Progenitor cell of endocrine pancreas (in vitro differentiated cells): ENCODE data around the gene ZNF408. TPM values are rescaled to one million over a fixed set of nuclear protein-coding genes. Genes with fewer than 3 reads are reported as not detected.

Experiments used
- DNase-seq: peaks from one replicate; pipeline ENCODE4 v3.0.0; 2021; ENCODE audit warnings: low spot score; ENCODE audit not compliant: unreplicated experiment
- H3K27ac Mint-ChIP-seq: 2 replicates; pipeline ENCODE4 v1.8.0; 2021; ENCODE audit warnings: mild to moderate bottlenecking, moderate library complexity, mixed read lengths
- H3K27me3 Mint-ChIP-seq: 2 replicates; pipeline ENCODE4 v1.8.0; 2021; ENCODE audit warnings: mixed read lengths
- H3K36me3 Mint-ChIP-seq: 2 replicates; pipeline ENCODE4 v1.8.0; 2022; ENCODE audit warnings: mixed read lengths; ENCODE audit not compliant: insufficient read depth
- H3K4me1 Mint-ChIP-seq: 2 replicates; pipeline ENCODE4 v1.8.0; 2021; ENCODE audit warnings: low read depth, mixed read lengths
- H3K4me3 Mint-ChIP-seq: 2 replicates; pipeline ENCODE4 v1.8.0; 2021; ENCODE audit warnings: low read depth, mild to moderate bottlenecking, moderate library complexity, mixed read lengths
- H3K9me3 Mint-ChIP-seq: 2 replicates; pipeline ENCODE4 v1.8.0; 2021; ENCODE audit warnings: low read depth, mixed read lengths
- total RNA-seq: library from RNA; stranded (reverse); gene quantifications from 2 replicates; pipeline ENCODE4 v1.2.1, GENCODE V29; 2021
- TF ChIP-seq, protein P1 (sequence below): fragments of 200-600 bp; sonication (generic); IDR thresholded peaks from one replicate; pipeline ENCODE4 v1.5.0; 2021; ENCODE audit warnings: antibody characterized with exemption, mild to moderate bottlenecking; ENCODE audit not compliant: unreplicated experiment

The ZNF408 gene
- total RNA-seq, 1 donor from 2014 or later: 11.6 TPM

DNA sequence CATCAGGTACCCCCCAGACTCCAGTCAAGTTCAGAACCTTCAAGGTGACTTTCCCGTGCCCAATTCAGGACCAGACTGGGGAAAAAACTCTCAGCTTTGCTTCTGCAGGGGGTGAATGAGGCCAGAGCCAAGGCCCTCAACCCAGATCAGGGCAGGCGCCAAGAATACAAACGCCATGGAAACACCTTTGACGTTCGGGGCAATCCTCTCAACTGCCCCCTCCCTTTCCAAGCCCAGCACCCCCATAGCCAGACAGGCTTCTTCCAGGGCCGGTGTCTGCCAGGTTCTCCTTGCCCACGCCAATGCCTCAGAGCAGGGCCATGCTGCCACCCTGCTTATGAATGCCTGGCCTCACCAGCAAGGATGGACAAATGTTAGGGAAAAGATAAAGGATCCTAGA is 6.2 kb upstream of the ZNF408 start:
- Mint-ChIP-seq H3K4me1 (peaks cover 6% of the 10 kb centered on the region), H3K9me3 (no peaks in the 10 kb centered on the region), H3K36me3 (peaks cover 6% of the 10 kb centered on the region), H3K27ac (no peak overlapping the region), H3K27me3 (no peaks in the 10 kb centered on the region), H3K4me3 (no peak overlapping the region)
- no peak for DNase-seq
- TF ChIP-seq, protein P1, sequence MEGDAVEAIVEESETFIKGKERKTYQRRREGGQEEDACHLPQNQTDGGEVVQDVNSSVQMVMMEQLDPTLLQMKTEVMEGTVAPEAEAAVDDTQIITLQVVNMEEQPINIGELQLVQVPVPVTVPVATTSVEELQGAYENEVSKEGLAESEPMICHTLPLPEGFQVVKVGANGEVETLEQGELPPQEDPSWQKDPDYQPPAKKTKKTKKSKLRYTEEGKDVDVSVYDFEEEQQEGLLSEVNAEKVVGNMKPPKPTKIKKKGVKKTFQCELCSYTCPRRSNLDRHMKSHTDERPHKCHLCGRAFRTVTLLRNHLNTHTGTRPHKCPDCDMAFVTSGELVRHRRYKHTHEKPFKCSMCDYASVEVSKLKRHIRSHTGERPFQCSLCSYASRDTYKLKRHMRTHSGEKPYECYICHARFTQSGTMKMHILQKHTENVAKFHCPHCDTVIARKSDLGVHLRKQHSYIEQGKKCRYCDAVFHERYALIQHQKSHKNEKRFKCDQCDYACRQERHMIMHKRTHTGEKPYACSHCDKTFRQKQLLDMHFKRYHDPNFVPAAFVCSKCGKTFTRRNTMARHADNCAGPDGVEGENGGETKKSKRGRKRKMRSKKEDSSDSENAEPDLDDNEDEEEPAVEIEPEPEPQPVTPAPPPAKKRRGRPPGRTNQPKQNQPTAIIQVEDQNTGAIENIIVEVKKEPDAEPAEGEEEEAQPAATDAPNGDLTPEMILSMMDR: no peak

DNA sequence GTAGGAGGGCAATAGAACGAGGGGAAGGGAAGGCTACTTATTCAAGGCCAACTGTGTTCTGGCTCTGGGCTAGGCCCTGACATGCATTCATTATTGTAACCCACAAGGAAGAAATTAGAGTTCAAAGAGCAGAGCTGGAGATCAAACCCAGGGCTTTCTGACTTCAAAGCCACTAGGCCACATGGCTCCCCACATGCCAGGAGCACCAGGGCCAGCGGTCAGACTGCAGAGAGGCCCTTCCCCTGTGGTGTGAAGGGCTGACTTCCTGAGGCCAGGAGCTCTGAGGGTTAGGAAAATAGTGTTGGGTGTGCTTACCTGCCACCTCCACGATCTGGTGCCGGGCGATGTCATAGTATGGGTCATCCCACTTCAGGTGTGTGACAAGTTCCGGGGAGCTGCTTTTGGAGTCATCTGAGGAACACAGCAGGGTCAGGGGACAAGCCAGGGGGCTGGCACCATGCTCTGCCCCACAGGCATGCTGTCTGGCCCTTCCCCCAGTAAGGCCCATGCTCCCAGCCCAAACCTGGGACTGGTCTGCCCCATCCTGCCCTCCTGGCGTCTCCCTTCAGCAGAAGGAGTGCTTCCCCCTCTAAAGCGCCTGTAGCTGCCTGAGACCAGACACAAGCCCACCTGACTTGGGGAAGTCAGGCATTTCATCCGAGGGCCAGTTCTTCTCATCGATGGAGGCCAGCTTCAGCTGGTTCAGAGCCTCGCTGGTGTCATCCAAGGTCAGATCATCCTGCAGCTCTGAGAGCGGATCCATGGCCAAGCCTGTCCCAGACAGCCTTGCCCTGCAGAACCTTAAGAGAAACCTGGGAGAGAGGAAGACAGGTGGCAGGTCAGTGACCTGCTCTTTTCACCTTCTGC is 5.3 kb upstream of the ZNF408 start:
- peaks cover 10% of the 10 kb centered on the region for H3K4me1 Mint-ChIP-seq
- H3K27ac Mint-ChIP-seq: no peak overlapping the region
- no peaks in the 10 kb centered on the region for H3K27me3 Mint-ChIP-seq
- no peak for DNase-seq
- no peak overlapping the region for H3K4me3 Mint-ChIP-seq
- H3K9me3 Mint-ChIP-seq: no peaks in the 10 kb centered on the region
- TF ChIP-seq, protein P1: no peak
- H3K36me3 Mint-ChIP-seq: peaks cover 5% of the 10 kb centered on the region

DNA sequence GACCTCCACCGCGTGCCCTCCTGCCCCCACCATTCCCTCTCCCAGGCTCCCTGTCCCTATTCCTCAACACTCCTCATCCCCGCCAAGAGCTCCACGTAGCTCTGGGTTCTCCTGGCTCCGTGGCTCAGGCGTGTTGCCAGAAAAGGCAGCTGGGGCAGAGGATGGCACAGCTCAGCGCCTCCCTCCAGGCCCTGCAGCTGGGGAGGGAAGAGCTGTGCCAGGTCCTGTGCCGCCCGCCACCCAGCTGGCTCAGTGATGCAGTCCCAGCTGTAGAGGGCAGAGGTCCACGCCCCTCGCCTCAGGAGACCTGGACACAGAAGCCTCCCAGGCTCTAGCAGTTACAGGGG is 4.6 kb upstream of the ZNF408 start:
- no peaks in the 10 kb centered on the region for H3K27me3 Mint-ChIP-seq
- peaks cover 3% of the 10 kb centered on the region for H3K36me3 Mint-ChIP-seq
- no peak overlapping the region for H3K4me3 Mint-ChIP-seq
- no peak for DNase-seq
- H3K9me3 Mint-ChIP-seq: no peaks in the 10 kb centered on the region
- no peak overlapping the region for H3K27ac Mint-ChIP-seq
- TF ChIP-seq, protein P1: no peak
- peaks cover 10% of the 10 kb centered on the region for H3K4me1 Mint-ChIP-seq

DNA sequence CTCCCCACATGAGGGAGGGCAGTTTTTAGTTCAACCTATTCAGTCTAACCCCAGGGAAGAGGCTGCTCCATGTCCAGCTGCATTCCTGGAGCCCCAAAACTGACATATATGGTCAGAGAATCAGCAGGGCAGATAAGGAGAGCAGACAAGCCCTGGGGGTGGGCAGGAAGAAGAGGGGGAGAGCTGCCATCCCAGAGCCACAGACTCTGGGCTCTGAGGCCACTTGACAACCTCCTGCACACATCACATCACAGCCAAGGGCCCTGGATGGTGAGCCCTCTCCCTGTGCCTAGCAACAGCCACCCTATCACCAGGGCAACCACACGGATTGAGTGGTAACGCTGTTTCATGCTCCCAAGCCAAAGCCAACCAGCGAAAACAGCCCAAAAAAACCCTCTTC is 3.5 kb upstream of the ZNF408 start:
- peaks cover 16% of the 10 kb centered on the region for H3K4me1 Mint-ChIP-seq
- H3K27ac Mint-ChIP-seq: peak overlapping the region; percentile 4
- H3K4me3 Mint-ChIP-seq: peak overlapping the region; percentile 47
- H3K36me3 Mint-ChIP-seq: peaks cover 3% of the 10 kb centered on the region
- TF ChIP-seq, protein P1: no peak
- no peaks in the 10 kb centered on the region for H3K27me3 Mint-ChIP-seq
- no peak for DNase-seq
- H3K9me3 Mint-ChIP-seq: no peaks in the 10 kb centered on the region

DNA sequence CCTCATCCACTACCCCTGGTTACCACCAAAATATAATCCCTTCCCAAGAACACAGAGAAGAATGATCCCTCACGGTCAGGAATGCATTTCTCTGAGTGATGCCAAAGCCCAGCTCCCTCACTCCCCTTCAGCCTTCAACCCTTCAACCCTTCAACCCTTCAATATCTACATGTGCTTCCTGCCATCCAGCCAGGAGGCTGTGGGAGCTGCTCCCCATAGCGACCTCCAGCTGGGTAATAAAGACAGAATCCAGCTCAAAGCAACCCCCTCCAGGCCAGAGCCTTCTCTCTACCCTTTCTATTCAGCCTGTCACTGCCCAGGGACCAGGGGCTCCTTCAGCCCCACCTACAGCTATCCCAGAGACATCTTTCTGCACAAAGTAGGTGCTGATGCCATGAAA is 3.1 kb upstream of the ZNF408 start:
- DNase-seq: no peak
- TF ChIP-seq, protein P1: no peak
- H3K27me3 Mint-ChIP-seq: no peaks in the 10 kb centered on the region
- peaks cover 6% of the 10 kb centered on the region for H3K36me3 Mint-ChIP-seq
- peak overlapping the region; percentile 4 for H3K27ac Mint-ChIP-seq
- peaks cover 19% of the 10 kb centered on the region for H3K4me1 Mint-ChIP-seq
- H3K9me3 Mint-ChIP-seq: no peaks in the 10 kb centered on the region
- peak overlapping the region; percentile 47 for H3K4me3 Mint-ChIP-seq
